Smooth muscle cell (in vitro differentiated cells): ENCODE data around the gene TEX2. TPM values are rescaled to one million over a fixed set of nuclear protein-coding genes. Genes with fewer than 3 reads are reported as not detected.

Experiments
- DNase-seq: peaks from one replicate; lab custom pipeline; 2025; ENCODE audit not compliant: unreplicated experiment; lab: John Stamatoyannopoulos, UW
- H2AFZ ChIP-seq: fragments of 200-600 bp; sonication (generic); 2 replicates; pipeline ENCODE4 v1.6.0; 2016; ENCODE audit warnings: antibody characterized with exemption, low read depth, mild to moderate bottlenecking
- H3F3A ChIP-seq: fragments of 200-600 bp; sonication (generic); 2 replicates; pipeline ENCODE4 v1.6.0; 2017; ENCODE audit warnings: antibody characterized with exemption, low read depth
- H3K27ac ChIP-seq: fragments of 200-600 bp; sonication (generic); 2 replicates; pipeline ENCODE4 v1.5.1; 2016; ENCODE audit warnings: low read depth, mild to moderate bottlenecking
- H3K27me3 ChIP-seq: fragments of 200-600 bp; sonication (generic); 2 replicates; pipeline ENCODE4 v1.6.1; 2016; ENCODE audit warnings: low read depth, mild to moderate bottlenecking
- H3K36me3 ChIP-seq: fragments of 200-600 bp; sonication (generic); 2 replicates; pipeline ENCODE4 v1.5.1; 2016; ENCODE audit warnings: low read depth
- H3K4me1 ChIP-seq: fragments of 200-600 bp; sonication (generic); 2 replicates; pipeline ENCODE4 v1.5.1; 2016; ENCODE audit warnings: low read depth
- H3K4me2 ChIP-seq: fragments of 200-600 bp; sonication (generic); 2 replicates; pipeline ENCODE4 v1.6.0; 2016; ENCODE audit warnings: mild to moderate bottlenecking
- H3K4me3 ChIP-seq: fragments of 200-600 bp; sonication (generic); 2 replicates; pipeline ENCODE4 v1.5.1; 2016; ENCODE audit warnings: mild to moderate bottlenecking
- H3K79me2 ChIP-seq: fragments of 200-600 bp; sonication (generic); 2 replicates; pipeline ENCODE4 v1.6.0; 2016; ENCODE audit warnings: low read depth, mild to moderate bottlenecking
- H3K9ac ChIP-seq: fragments of 200-600 bp; sonication (generic); 2 replicates; pipeline ENCODE4 v1.6.0; 2016; ENCODE audit warnings: low read depth
- H3K9me3 ChIP-seq: fragments of 200-600 bp; sonication (generic); replicated peaks from 2 replicates; pipeline ENCODE4 v1.5.1; 2016; ENCODE audit warnings: low read depth
- H4K20me1 ChIP-seq: fragments of 200-600 bp; sonication (generic); 2 replicates; pipeline ENCODE4 v1.6.0; 2016; ENCODE audit warnings: low read depth
- WGBS: methylation state at CpG from one replicate; pipeline ENCODE4 v1.1.7; 2016; ENCODE audit warnings: low lambda C conversion rate; 5-methylcytosine and 5-hydroxymethylcytosine counted together
- polyA plus RNA-seq: library from polyadenylated mRNA; unstranded; fragments of >200 nt; fragmentation: Nextera tagmentation; extraction: Ambion mirVana; gene quantifications from 2 replicates; pipeline ENCODE4 v1.2.1, GENCODE V29; 2016
- small RNA-seq: library from RNA; depleted of rRNA; stranded (forward); fragments of <200 nt; gene quantifications from one replicate; pipeline ENCODE3, GENCODE V24; 2014
- total RNA-seq: library from RNA; depleted of rRNA; stranded (reverse); fragments of >200 nt; gene quantifications from 2 replicates; pipeline ENCODE4 v1.2.3, GENCODE V29; 2014
- TF ChIP-seq, protein P1 (sequence below): fragments of 200-600 bp; sonication (generic); IDR thresholded peaks from 2 replicates; pipeline ENCODE4 v1.5.1; 2017; ENCODE audit warnings: borderline replicate concordance, mild to moderate bottlenecking, antibody characterized with exemption; ENCODE audit not compliant: insufficient read depth, poor library complexity, severe bottlenecking

TEX2 gene
- total and polyA plus RNA-seq, 2 experiments from 2014 or later: 8.6 to 26.2 TPM

DNA sequence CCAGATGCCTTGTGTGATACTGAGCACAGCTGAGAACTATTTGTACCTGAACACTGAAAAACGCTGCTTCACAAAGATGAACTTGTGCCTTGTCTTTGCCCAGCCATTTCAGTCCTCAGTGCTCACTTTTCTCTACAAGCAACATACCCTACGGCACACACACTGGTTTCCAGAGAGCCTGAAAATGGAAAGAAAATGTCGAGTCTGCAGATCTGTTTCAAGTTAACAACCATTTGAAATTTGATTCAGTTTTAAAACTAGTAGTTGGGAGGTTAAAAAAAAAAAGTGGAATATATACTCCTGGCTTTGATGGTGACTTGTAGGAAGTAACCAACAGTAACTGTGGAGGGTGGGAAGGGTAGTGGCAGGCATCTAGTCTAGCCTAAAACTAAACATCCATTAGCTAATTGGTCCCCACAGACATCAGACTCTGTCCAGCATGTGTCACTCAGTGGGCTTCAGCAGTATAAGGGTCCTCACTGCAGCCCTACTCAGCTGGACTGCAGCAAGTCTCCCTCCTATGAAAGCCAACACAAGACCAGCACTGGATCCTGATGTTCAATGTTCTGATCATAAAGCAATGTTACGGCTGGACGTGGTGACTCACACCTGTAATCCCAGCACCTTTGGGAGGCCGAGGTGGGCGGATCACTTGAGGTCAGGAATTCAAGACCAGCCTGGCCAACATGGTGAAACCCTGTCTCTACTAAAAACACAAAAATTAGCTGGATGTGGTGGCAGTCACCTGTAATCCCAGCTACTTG is 160.3 kb downstream of the TEX2 start:
- DNase-seq: no peak
- H3K79me2 ChIP-seq: peaks cover 28% of the 10 kb centered on the region

DNA sequence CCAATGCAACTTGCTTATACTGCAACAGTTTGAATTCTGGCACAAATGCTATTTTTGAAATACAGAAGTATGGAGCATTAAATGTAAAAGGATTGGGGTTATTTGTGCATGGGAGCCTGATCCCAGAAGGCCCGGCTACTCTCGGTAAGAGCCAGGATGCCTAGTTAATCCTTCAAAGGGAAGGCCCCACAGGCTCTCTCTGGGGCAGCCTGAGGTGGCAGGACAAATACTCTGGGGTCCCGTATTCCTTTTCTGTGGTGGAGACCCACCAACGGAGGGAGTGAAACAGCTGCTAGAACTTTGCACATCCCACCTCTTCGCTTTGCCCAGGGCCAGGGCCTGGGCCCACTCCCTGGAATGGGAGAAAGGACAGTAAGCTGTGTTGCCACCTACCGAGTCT is 163.5 kb downstream of the TEX2 start:
- H4K20me1 ChIP-seq: peaks cover 41% of the 10 kb centered on the region
- H3K27me3 ChIP-seq: no peaks in the 10 kb centered on the region
- H3K79me2 ChIP-seq: peaks cover 19% of the 10 kb centered on the region
- no peak overlapping the region for H3K4me3 ChIP-seq
- H3K27ac ChIP-seq: no peak overlapping the region
- no peaks in the 10 kb centered on the region for H3K9me3 ChIP-seq
- TF ChIP-seq, protein P1, sequence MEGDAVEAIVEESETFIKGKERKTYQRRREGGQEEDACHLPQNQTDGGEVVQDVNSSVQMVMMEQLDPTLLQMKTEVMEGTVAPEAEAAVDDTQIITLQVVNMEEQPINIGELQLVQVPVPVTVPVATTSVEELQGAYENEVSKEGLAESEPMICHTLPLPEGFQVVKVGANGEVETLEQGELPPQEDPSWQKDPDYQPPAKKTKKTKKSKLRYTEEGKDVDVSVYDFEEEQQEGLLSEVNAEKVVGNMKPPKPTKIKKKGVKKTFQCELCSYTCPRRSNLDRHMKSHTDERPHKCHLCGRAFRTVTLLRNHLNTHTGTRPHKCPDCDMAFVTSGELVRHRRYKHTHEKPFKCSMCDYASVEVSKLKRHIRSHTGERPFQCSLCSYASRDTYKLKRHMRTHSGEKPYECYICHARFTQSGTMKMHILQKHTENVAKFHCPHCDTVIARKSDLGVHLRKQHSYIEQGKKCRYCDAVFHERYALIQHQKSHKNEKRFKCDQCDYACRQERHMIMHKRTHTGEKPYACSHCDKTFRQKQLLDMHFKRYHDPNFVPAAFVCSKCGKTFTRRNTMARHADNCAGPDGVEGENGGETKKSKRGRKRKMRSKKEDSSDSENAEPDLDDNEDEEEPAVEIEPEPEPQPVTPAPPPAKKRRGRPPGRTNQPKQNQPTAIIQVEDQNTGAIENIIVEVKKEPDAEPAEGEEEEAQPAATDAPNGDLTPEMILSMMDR: no peak
- no peak for DNase-seq
- no peak overlapping the region for H2AFZ ChIP-seq
- H3K4me1 ChIP-seq: peaks cover 7% of the 10 kb centered on the region
- no peak overlapping the region for H3K9ac ChIP-seq
- H3F3A ChIP-seq: peaks cover 5% of the 10 kb centered on the region
- WGBS: 77% methylated on average over 6 of the region's 6 CpGs
- no peaks in the 10 kb centered on the region for H3K36me3 ChIP-seq
- no peak overlapping the region for H3K4me2 ChIP-seq

More for the DNA sequence above, 160.3 kb downstream of the TEX2 start:
- H2AFZ ChIP-seq: no peak overlapping the region
- peaks cover 63% of the 10 kb centered on the region for H4K20me1 ChIP-seq
- H3K27ac ChIP-seq: no peak overlapping the region
- peaks cover 5% of the 10 kb centered on the region for H3F3A ChIP-seq
- H3K27me3 ChIP-seq: no peaks in the 10 kb centered on the region
- peaks cover 7% of the 10 kb centered on the region for H3K4me1 ChIP-seq
- no peak overlapping the region for H3K4me2 ChIP-seq
- H3K4me3 ChIP-seq: no peak overlapping the region
- H3K36me3 ChIP-seq: no peaks in the 10 kb centered on the region
- TF ChIP-seq, protein P1: no peak
- no peak overlapping the region for H3K9ac ChIP-seq
- H3K9me3 ChIP-seq: no peaks in the 10 kb centered on the region
- WGBS: 92% methylated on average over 7 of the region's 7 CpGs

Small RNAs within 50 kb of the gene (small RNA-seq; reads per million reads assigned to genes)
- gene SNORD104: 100,031 reads per million, percentile 100 among the genes with 10 or more reads in this experiment

Other genes starting within 250 kb of the TEX2 start
- gene ICAM2, start 242.6 kb downstream of the TEX2 start, total RNA-seq: 1.6 TPM in 1 of 2 replicates, not detected in the other
- gene ICAM2, start 242.6 kb downstream of the TEX2 start, polyA plus RNA-seq: 1.0 TPM in 1 of 2 replicates, not detected in the other
- 8.6 and 10.2 TPM in 2 replicates for gene ERN1, start 133.1 kb downstream of the TEX2 start, total RNA-seq
- gene ERN1, start 133.1 kb downstream of the TEX2 start, polyA plus RNA-seq: 9.0 and 17.2 TPM in 2 replicates
- gene PECAM1, start 127.6 kb upstream of the TEX2 start, total RNA-seq: not detected in 2 replicates
- gene PECAM1, start 127.6 kb upstream of the TEX2 start, polyA plus RNA-seq: not detected in 2 replicates
- not detected in 2 replicates for gene MILR1, start 185.9 kb upstream of the TEX2 start, total RNA-seq
- gene MILR1, start 185.9 kb upstream of the TEX2 start, polyA plus RNA-seq: not detected in 2 replicates
- gene POLG2, start 233.8 kb upstream of the TEX2 start, total RNA-seq: 8.2 and 22.6 TPM in 2 replicates
- 8.0 and 11.8 TPM in 2 replicates for gene POLG2, start 233.8 kb upstream of the TEX2 start, polyA plus RNA-seq
- gene DDX5, start 243.0 kb upstream of the TEX2 start, total RNA-seq: 679 and 752 TPM in 2 replicates
- gene DDX5, start 243.0 kb upstream of the TEX2 start, polyA plus RNA-seq: 446 and 533 TPM in 2 replicates
- gene CEP95, start 243.7 kb upstream of the TEX2 start, total RNA-seq: 55.4 and 59.5 TPM in 2 replicates
- gene CEP95, start 243.7 kb upstream of the TEX2 start, polyA plus RNA-seq: 21.3 and 35.6 TPM in 2 replicates